GM21447 (cell line): ENCODE measurements around the gene CELF2.
"Not testable (repeated sequence)": the region's sequence is repeated elsewhere in the genome, so short reads cannot be mapped to it uniquely, and the experiment has no call there.

Experiments used
- ATAC-seq: cut with Tn5 transposase; IDR thresholded peaks from one replicate; pipeline ENCODE4 v1.9.1; 2021; ENCODE audit not compliant: unreplicated experiment

Gene CELF2

GRCh38 chr10:11336722-11337162 is 319.1 kb downstream of the CELF2 start:
- ATAC-seq = no peak

- no peak for ATAC-seq
Observed at GRCh38 chr10:11337516-11337915, 319.8 kb downstream of the CELF2 start.

GRCh38 chr10:11338160-11338844 is 320.6 kb downstream of the CELF2 start:
- no peak for ATAC-seq

- no peak for ATAC-seq
Observed at GRCh38 chr10:11339013-11339412, 321.3 kb downstream of the CELF2 start.

GRCh38 chr10:11339660-11340059 is 322.0 kb downstream of the CELF2 start:
- no peak for ATAC-seq

GRCh38 chr10:11341283-11341960 is 323.8 kb downstream of the CELF2 start:
- no peak for ATAC-seq

GRCh38 chr10:11344081-11344480 is 326.4 kb downstream of the CELF2 start:
- ATAC-seq = no peak

- no peak for ATAC-seq
Observed at GRCh38 chr10:11344550-11344949, 326.9 kb downstream of the CELF2 start.

- ATAC-seq = peak; percentile 86
Observed at GRCh38 chr10:11345224-11346054, 327.8 kb downstream of the CELF2 start.

- not testable (repeated sequence) for ATAC-seq
Observed at GRCh38 chr10:11347580-11347979, 329.9 kb downstream of the CELF2 start.

- no peak for ATAC-seq
Observed at GRCh38 chr10:11351801-11352200, 334.1 kb downstream of the CELF2 start.

- ATAC-seq = no peak
Observed at GRCh38 chr10:11353006-11353896, 335.6 kb downstream of the CELF2 start.

- ATAC-seq = no peak
Observed at GRCh38 chr10:11354823-11355222, 337.2 kb downstream of the CELF2 start.

- no peak for ATAC-seq
Observed at GRCh38 chr10:11355592-11355991, 337.9 kb downstream of the CELF2 start.

- ATAC-seq = no peak
Observed at GRCh38 chr10:11357439-11357838, 339.8 kb downstream of the CELF2 start.

- no peak for ATAC-seq
Observed at GRCh38 chr10:11358011-11358410, 340.3 kb downstream of the CELF2 start.

GRCh38 chr10:11358923-11359575 is 341.4 kb downstream of the CELF2 start:
- ATAC-seq = no peak

GRCh38 chr10:11359869-11360268 is 342.2 kb downstream of the CELF2 start:
- ATAC-seq = no peak

- no peak for ATAC-seq
Observed at GRCh38 chr10:11363497-11363896, 345.8 kb downstream of the CELF2 start.

GRCh38 chr10:11364241-11364640 is 346.6 kb downstream of the CELF2 start:
- no peak for ATAC-seq
